ENCODE results near the gene ZNF764. TPM values are rescaled to one million over a fixed set of nuclear protein-coding genes. Genes with fewer than 3 reads are reported as not detected.

Gene ZNF764
- total RNA-seq (2022) = 8.3 and 10.6 TPM in 2 replicates
- percentile 73 among the genes with signal in this experiment for Bru-seq, nascent RNA
- BruChase-seq, experiment 1, labeled RNA remaining after a 6-hour chase = percentile 74 among the genes with signal in this experiment
- percentile 83 among the genes with signal in this experiment for BruChase-seq, experiment 2, labeled RNA remaining after a 2-hour chase
- long read RNA-seq, transcript ZNF764-203 (2 exons, 949 nt) = minor isoform, 5 of 25 reads
- long read RNA-seq, transcript ZNF764-202 (3 exons, 2,970 nt) = major isoform, 7 of 25 reads
- long read RNA-seq, partial matches to known transcripts = 3 of 25 reads
- long read RNA-seq, other reads (novel, unspliced or antisense) = 9 of 25 reads

- DNase-seq (ENCODE audit: unreplicated experiment) = peak; percentile 99
- Mint-ChIP-seq H3K27ac (ENCODE audit: low read depth, unreplicated experiment) (peak within 1 kb of the TSS; percentile 79), H3K9me3 (ENCODE audit: unreplicated experiment) (no peaks in the 10 kb centered on the region), H3K27me3 (ENCODE audit: insufficient read depth, unreplicated experiment) (no peaks in the 10 kb centered on the region), H3K36me3 (ENCODE audit: insufficient read depth, unreplicated experiment) (peaks cover 29% of the 10 kb centered on the region), H3K4me3 (ENCODE audit: unreplicated experiment) (peak within 1 kb of the TSS; percentile 77), H3K4me1 (ENCODE audit: insufficient read depth, unreplicated experiment) (peaks cover 5% of the 10 kb centered on the region)
- ChIA-PET CTCF (interaction anchor here (0.5 to 3.2 kb wide), 13 partner anchors 8 to 1310 kb away, joined by 3 to 28 read pairs (median 3); partner anchors contain the start of genes DCTPP1 and ZNF747), POLR2A (interaction anchor here (0.6 to 4.5 kb wide), 25 partner anchors 9 to 745 kb away, joined by 3 to 104 read pairs (median 4); partner anchors contain the start of genes DCTPP1, FBRS, SEPHS2 and ZNF688)
- TSS peak; percentile 50 for BruUV-seq (replicated peaks)
- intact Hi-C loops (cut with micrococcal nuclease) = loop anchor here (1.0 kb wide), 2 partner anchors 23 to 27 kb away; partner anchors contain the start of gene ZNF785
- no peak for TF ChIP-seq CTCF (IDR thresholded peaks at IDR 0.05; ENCODE audit: unreplicated experiment)
Measured at GRCh38 chr16:30557957-30558788, at the start of gene ZNF764. Gene ZNF764 (minus strand): TSS chr16:30558374. CDS start chr16:30558182, 192 bp downstream.

- Mint-ChIP-seq H3K36me3 (ENCODE audit: insufficient read depth, unreplicated experiment) (peaks cover 67% of the 10 kb centered on the region), H3K4me3 (ENCODE audit: unreplicated experiment) (no peak overlapping the region), H3K27ac (ENCODE audit: low read depth, unreplicated experiment) (no peak overlapping the region), H3K4me1 (ENCODE audit: insufficient read depth, unreplicated experiment) (no peaks in the 10 kb centered on the region), H3K9me3 (ENCODE audit: unreplicated experiment) (no peaks in the 10 kb centered on the region), H3K27me3 (ENCODE audit: insufficient read depth, unreplicated experiment) (no peaks in the 10 kb centered on the region)
- intact Hi-C loops (cut with micrococcal nuclease) = no loop called here
- DNase-seq (ENCODE audit: unreplicated experiment) = no peak
- TF ChIP-seq CTCF (IDR thresholded peaks at IDR 0.05; ENCODE audit: unreplicated experiment) = no peak
- no TSS peak for BruUV-seq (replicated peaks)
- POLR2A ChIA-PET = no interaction called here
- CTCF ChIA-PET = interaction anchor here (1.0 to 1.4 kb wide), 3 partner anchors 9 to 188 kb away, joined by 3 to 7 read pairs (median 4); no protein-coding TSS in a partner anchor
Measured at GRCh38 chr16:30606004-30606403, 47.8 kb upstream of the ZNF764 start.

GRCh38 chr16:30605158-30605557 lies 47.0 kb upstream of the ZNF764 start:
- no peaks in the 10 kb centered on the region for H3K4me1 Mint-ChIP-seq (ENCODE audit: insufficient read depth, unreplicated experiment)
- BruUV-seq (replicated peaks) = no TSS peak
- H3K27ac Mint-ChIP-seq (ENCODE audit: low read depth, unreplicated experiment) = no peak overlapping the region
- POLR2A ChIA-PET = no interaction called here
- no peaks in the 10 kb centered on the region for H3K27me3 Mint-ChIP-seq (ENCODE audit: insufficient read depth, unreplicated experiment)
- no peak for TF ChIP-seq CTCF (IDR thresholded peaks at IDR 0.05; ENCODE audit: unreplicated experiment)
- CTCF ChIA-PET = interaction anchor here (0.7 to 1.1 kb wide), 2 partner anchors 10 to 46 kb away, joined by 3 to 4 read pairs; no protein-coding TSS in a partner anchor
- intact Hi-C loops (cut with micrococcal nuclease) = no loop called here
- no peaks in the 10 kb centered on the region for H3K9me3 Mint-ChIP-seq (ENCODE audit: unreplicated experiment)
- H3K4me3 Mint-ChIP-seq (ENCODE audit: unreplicated experiment) = no peak overlapping the region
- no peak for DNase-seq (ENCODE audit: unreplicated experiment)
- peaks cover 64% of the 10 kb centered on the region for H3K36me3 Mint-ChIP-seq (ENCODE audit: insufficient read depth, unreplicated experiment)
